H1 (cell line): ENCODE data around the gene LRRC4. TPM values are rescaled to one million over a fixed set of nuclear protein-coding genes. Genes with fewer than 3 reads are reported as not detected.

Experiments used
- CTCF ChIA-PET: fragments of 300-600 bp; sonication (Branson Sonifier 250); formaldehyde crosslinking; loops from one replicate; lab custom pipeline; 2021; ENCODE audit not compliant: partially characterized antibody; lab: Charles Lee
- POLR2A ChIA-PET: fragments of 300-600 bp; sonication (Branson Sonifier 250); formaldehyde crosslinking; loops from one replicate; lab custom pipeline; 2021; ENCODE audit warnings: inconsistent platforms; ENCODE audit not compliant: partially characterized antibody; lab: Charles Lee
- DNase-seq, 2 experiments: peaks; one replicate each; pipeline versions ENCODE4 v3.0.0 to v3.0.0-alpha.2; 2010 to 2022; ENCODE audit warnings: low spot score in 2 of 2, low read depth in 1 of 2, mixed read lengths in 1 of 2
- FAIRE-seq: peaks from 2 replicates; lab custom pipeline; 2011; peaks lifted over from hg19 to GRCh38; lab: Jason Lieb, UNC
- H2AFZ ChIP-seq: 2 replicates; pipeline ENCODE4 v1.8.1; 2012; ENCODE audit warnings: low read length, inconsistent platforms
- H2AK5ac ChIP-seq: 2 replicates; pipeline ENCODE4 v1.6.1; 2013; ENCODE audit warnings: low read depth, low read length
- H2BK120ac ChIP-seq: replicated peaks from 2 replicates; pipeline ENCODE3; 2013; ENCODE audit warnings: low read depth, low read length, inconsistent platforms
- H2BK12ac ChIP-seq: 2 replicates; pipeline ENCODE4 v1.6.1; 2013; ENCODE audit warnings: low read depth, low read length
- H2BK15ac ChIP-seq: 2 replicates; pipeline ENCODE4 v1.6.1; 2013; ENCODE audit warnings: low read length
- H2BK20ac ChIP-seq: 2 replicates; pipeline ENCODE4 v1.6.1; 2013; ENCODE audit warnings: low read length
- H2BK5ac ChIP-seq: 2 replicates; pipeline ENCODE4 v1.6.1; 2013; ENCODE audit warnings: low read depth, low read length
- H3K14ac ChIP-seq: 2 replicates; pipeline ENCODE4 v1.6.1; 2013; ENCODE audit warnings: inconsistent platforms; ENCODE audit not compliant: insufficient read length
- H3K18ac ChIP-seq: 2 replicates; pipeline ENCODE4 v1.6.1; 2013; ENCODE audit warnings: low read length; ENCODE audit errors: extremely low read depth
- H3K23ac ChIP-seq: 2 replicates; pipeline ENCODE4 v1.6.1; 2013; ENCODE audit warnings: inconsistent platforms; ENCODE audit not compliant: insufficient read length
- H3K23me2 ChIP-seq: 2 replicates; pipeline ENCODE4 v1.6.1; 2013; ENCODE audit warnings: low read depth, low read length
- H3K27ac ChIP-seq: 2 replicates; pipeline ENCODE4 v1.6.1; 2011; ENCODE audit warnings: low read depth, low read length, inconsistent platforms
- H3K27me3 ChIP-seq, 4 experiments: replicated peaks in 1 of 4; 1 replicate in 1 of 4; 2 replicates in 3 of 4; pipeline versions ENCODE4 v1.6.1 to v1.8.1; 2011 to 2013; ENCODE audit warnings: low read length in 3 of 4, mild to moderate bottlenecking in 3 of 4, inconsistent platforms in 2 of 4, mixed read lengths in 2 of 4, moderate library complexity in 1 of 4; ENCODE audit not compliant: control insufficient read depth in 3 of 4, insufficient read depth in 3 of 4; ENCODE audit errors: extremely low read depth in 1 of 4
- H3K36me3 ChIP-seq, 4 experiments: 2 replicates each; pipeline versions ENCODE4 v1.6.1 to v1.8.1; 2011 to 2013; ENCODE audit warnings: mild to moderate bottlenecking in 4 of 4, low read length in 3 of 4, moderate library complexity in 2 of 4, control low read depth in 1 of 4, inconsistent platforms in 1 of 4; ENCODE audit not compliant: insufficient read depth in 4 of 4, control insufficient read depth in 2 of 4
- H3K4ac ChIP-seq: replicated peaks from 2 replicates; pipeline ENCODE3; 2013; ENCODE audit warnings: low read length, low read depth, mixed read lengths, inconsistent platforms; ENCODE audit not compliant: insufficient read length
- H3K4me1 ChIP-seq, 4 experiments: replicated peaks in 1 of 4; 1 replicate in 1 of 4; 2 replicates in 3 of 4; pipeline versions ENCODE4 v1.6.1 to v1.8.1; 2011 to 2013; ENCODE audit warnings: low read length in 3 of 4, inconsistent platforms in 2 of 4, mixed read lengths in 1 of 4; ENCODE audit not compliant: insufficient read depth in 4 of 4, control insufficient read depth in 3 of 4
- H3K4me2 ChIP-seq, 2 experiments: 2 replicates each; pipeline versions ENCODE4 v1.6.1 to v1.8.1; 2011 to 2013; ENCODE audit warnings: low read depth in 2 of 2, low read length in 2 of 2, control low read depth in 1 of 2, inconsistent platforms in 1 of 2, mild to moderate bottlenecking in 1 of 2; ENCODE audit not compliant: insufficient read depth in 1 of 2
- H3K4me3 ChIP-seq, 4 experiments: fragments of 200-600, 300-600 bp in 1 of 4; sonication (generic), shearing (Covaris generic), sonication (Bioruptor Twin) in 1 of 4; 2 replicates each; pipeline versions ENCODE4 v1.5.1 to v1.8.1; 2011 to 2016; ENCODE audit warnings: low read length in 4 of 4, low read depth in 3 of 4, control low read depth in 2 of 4, inconsistent platforms in 2 of 4, mild to moderate bottlenecking in 2 of 4, mixed read lengths in 1 of 4, moderate library complexity in 1 of 4; ENCODE audit not compliant: insufficient read depth in 2 of 4; ENCODE audit errors: extremely low read depth in 1 of 4
- H3K56ac ChIP-seq: replicated peaks from 2 replicates; pipeline ENCODE3; 2013; ENCODE audit warnings: low read depth, mild to moderate bottlenecking, mixed read lengths, low read length, inconsistent platforms; ENCODE audit not compliant: insufficient read length
- H3K79me1 ChIP-seq: 2 replicates; pipeline ENCODE4 v1.6.1; 2013; ENCODE audit warnings: low read depth, low read length, control low read depth
- H3K79me2 ChIP-seq, 2 experiments: 2 replicates each; pipeline versions ENCODE4 v1.6.1 to v1.8.1; 2012 to 2013; ENCODE audit warnings: low read length in 2 of 2, mild to moderate bottlenecking in 2 of 2, inconsistent platforms in 1 of 2; ENCODE audit not compliant: insufficient read depth in 2 of 2, control insufficient read depth in 1 of 2
- H3K9ac ChIP-seq, 4 experiments: replicated peaks in 1 of 4; 1 replicate in 1 of 4; 2 replicates in 3 of 4; pipeline versions ENCODE4 v1.6.1 to v1.8.1; 2011 to 2013; ENCODE audit warnings: low read depth in 3 of 4, low read length in 3 of 4, control low read depth in 2 of 4, mild to moderate bottlenecking in 2 of 4, moderate library complexity in 2 of 4, inconsistent platforms in 1 of 4; ENCODE audit errors: extremely low read depth in 1 of 4
- H3K9me3 ChIP-seq, 2 experiments: 2 replicates each; pipeline versions ENCODE4 v1.6.1 to v1.8.1; 2012 to 2013; ENCODE audit warnings: mild to moderate bottlenecking in 2 of 2, moderate library complexity in 2 of 2, control low read depth in 1 of 2, inconsistent platforms in 1 of 2, low read depth in 1 of 2, low read length in 1 of 2, mixed read lengths in 1 of 2; ENCODE audit not compliant: insufficient read depth in 2 of 2
- H4K20me1 ChIP-seq, 2 experiments: replicated peaks in 1 of 2; 2 replicates each; pipeline versions ENCODE3 to v1.8.1; 2011 to 2013; ENCODE audit warnings: inconsistent platforms in 2 of 2, low read length in 2 of 2, mild to moderate bottlenecking in 1 of 2; ENCODE audit not compliant: insufficient read depth in 2 of 2, control insufficient read depth in 1 of 2
- H4K5ac ChIP-seq: 2 replicates; pipeline ENCODE4 v1.6.1; 2013; ENCODE audit warnings: low read length, low read depth, mixed read lengths, inconsistent platforms; ENCODE audit not compliant: insufficient read length
- H4K8ac ChIP-seq: 2 replicates; pipeline ENCODE4 v1.8.0; 2013; ENCODE audit warnings: mild to moderate bottlenecking, moderate library complexity, low read length, inconsistent platforms; ENCODE audit not compliant: insufficient read depth; ENCODE audit errors: extremely low read depth
- H4K91ac ChIP-seq: replicated peaks from 2 replicates; pipeline ENCODE3; 2013; ENCODE audit warnings: low read length, mixed read lengths, inconsistent platforms; ENCODE audit not compliant: insufficient read length
- HDAC6 ChIP-seq: IDR thresholded peaks from one replicate; pipeline ENCODE4 v1.7.1; 2012; ENCODE audit warnings: low read depth, mild to moderate bottlenecking, inconsistent platforms, low read length, moderate library complexity
- MAFK ChIP-seq: IDR thresholded peaks from 2 replicates; pipeline ENCODE4 v1.6.1; 2012; ENCODE audit warnings: low read depth, mild to moderate bottlenecking, improper control_type of control experiment, low read length
- PHF8 ChIP-seq: fragments of 200-600 bp; sonication (generic); conservative IDR thresholded peaks from 2 replicates; pipeline ENCODE4 v1.7.1; 2012; ENCODE audit warnings: low read depth, mild to moderate bottlenecking, inconsistent platforms, low read length, moderate library complexity
- POLR2A ChIP-seq, 2 experiments: IDR thresholded peaks; 1 replicate in 1 of 2; 2 replicates in 1 of 2; pipeline ENCODE4 v1.6.1; 2011; ENCODE audit warnings: low read depth in 2 of 2, low read length in 2 of 2, mild to moderate bottlenecking in 2 of 2; ENCODE audit errors: control extremely low read depth in 1 of 2
- SIRT6 ChIP-seq: IDR thresholded peaks from one replicate; pipeline ENCODE4 v1.7.1; 2012; ENCODE audit warnings: low read length, inconsistent platforms
- WGBS, 2 experiments: shearing (Covaris generic) in 1 of 2; methylation state at CpG; one replicate each; pipeline versions ENCODE4 v1.1.6 to v1.1.7; 2013 to 2015; ENCODE audit warnings: low lambda C conversion rate in 2 of 2, mixed read lengths in 2 of 2, inconsistent platforms in 1 of 2, low coverage in 1 of 2, missing lambda C conversion rate in 1 of 2; ENCODE audit not compliant: insufficient replicate concordance in 2 of 2, insufficient coverage in 1 of 2, insufficient read length in 1 of 2; ENCODE audit errors: extremely low coverage in 1 of 2, missing lambda C conversion rate in 1 of 2; 5-methylcytosine and 5-hydroxymethylcytosine counted together
- polyA plus RNA-seq, 7 experiments: library from polyadenylated mRNA; depleted of rRNA in 3 of 7; stranded (reverse) in 5 of 7; unstranded in 2 of 7; fragments of >200 nt in 5 of 7; fragments of 200-250 nt in 2 of 7; gene quantifications; 1 replicate in 5 of 7; 2 replicates in 1 of 7; 4 replicates in 1 of 7; pipeline versions ENCODE4 v1.2.1 to v1.2.3, GENCODE V29; 2011 to 2013; ENCODE audit warnings: missing spikeins in 2 of 7, mixed read lengths in 2 of 7
- total RNA-seq: library from RNA; stranded (reverse); fragmentation: NEBNext Ultra II Directional; extraction: Animal tissue kit (Norgen Biotek cat#: 25700); gene quantifications from 2 replicates; pipeline ENCODE4 v1.2.1, GENCODE V29; 2021

The LRRC4 gene
- total and polyA plus RNA-seq, 2 of the 8 experiments (the other 6 are each of a cell fraction or from before 2014, with no cell fraction given), result 13.4 to 16.4 TPM

GRCh38 chr7:127988751-127989150 is 42.5 kb downstream of the LRRC4 start:
- H3K9me3 ChIP-seq, result no peaks in the 10 kb centered on the region
- no peak overlapping the region for H2BK5ac ChIP-seq
- no peak overlapping the region for H4K91ac ChIP-seq
- ChIA-PET POLR2A (no interaction called here), CTCF (interaction anchor here (1.1 to 2.6 kb wide), 8 partner anchors 10 to 281 kb away, joined by 3 to 9 read pairs (median 3); no protein-coding TSS in a partner anchor)
- no peak overlapping the region for H3K27ac ChIP-seq
- no peak overlapping the region for H3K23ac ChIP-seq
- H3K56ac ChIP-seq, result no peak overlapping the region
- no peak overlapping the region for H3K4ac ChIP-seq
- no peak overlapping the region for H2AFZ ChIP-seq
- H4K8ac ChIP-seq, result no peak overlapping the region
- no peak overlapping the region for H3K9ac ChIP-seq
- TF ChIP-seq HDAC6 (no peak), MAFK (no peak), SIRT6 (no peak), POLR2A (IDR thresholded peaks at IDR 0.05; ENCODE audit: control extremely low read depth in 1 of 2, low read depth in 2 of 2, low read length in 2 of 2) (no peak), PHF8 (no peak)
- no peaks in the 10 kb centered on the region; the same call in 1 of the 2 replicates for H3K79me1 ChIP-seq
- H4K20me1 ChIP-seq, result peaks cover 0 to 3% of the 10 kb centered on the region in 2 experiments
- no peak overlapping the region for H2AK5ac ChIP-seq
- H2BK120ac ChIP-seq, result no peak overlapping the region
- H2BK15ac ChIP-seq, result no peak overlapping the region
- no peak overlapping the region for H2BK12ac ChIP-seq
- no peak for FAIRE-seq
- H3K79me2 ChIP-seq, result no peaks in the 10 kb centered on the region
- no peak for DNase-seq
- peaks cover 0 to 11% (median 5%) of the 10 kb centered on the region in 4 experiments; a peak in 3 of 8 replicates for H3K36me3 ChIP-seq
- H3K4me1 ChIP-seq, result peaks cover 6 to 17% (median 13%) of the 10 kb centered on the region in 4 experiments; a peak in 6 of 7 replicates
- no peak overlapping the region for H3K18ac ChIP-seq
- H3K14ac ChIP-seq, result no peak overlapping the region
- no peak overlapping the region for H3K4me3 ChIP-seq
- no peaks in the 10 kb centered on the region for H3K27me3 ChIP-seq
- H2BK20ac ChIP-seq, result no peak overlapping the region
- no peak overlapping the region for H4K5ac ChIP-seq
- H3K4me2 ChIP-seq, result no peak overlapping the region
- 85% methylated on average over 1 of the region's 1 CpG; no CpG with 5 or more reads in 1 of the 2 experiments for WGBS, 2 experiments
- peaks cover 2% of the 10 kb centered on the region for H3K23me2 ChIP-seq
